Left lung (tissue), 10 donors: ENCODE results near the gene ERC2. TPM values are rescaled to one million over a fixed set of nuclear protein-coding genes. Genes with fewer than 3 reads are reported as not detected.

Source experiments
- ATAC-seq: fragments of 200-7000 bp; cut with Tn5 transposase; one replicate; pipeline ENCODE4 v1.9.1; 2020; ENCODE audit warnings: moderate library complexity
- DNase-seq, 4 donors: peaks; one replicate each; pipeline ENCODE4 v3.0.0-alpha.2; 2013 to 2020
- H3K27ac ChIP-seq, 2 donors: fragments of 200-600 bp; sonication (generic) in 1 of 2; one replicate each; pipeline versions ENCODE4 v1.5.0 to v1.8.0; 2020 to 2021
- H3K27me3 ChIP-seq, 2 donors: fragments of 200-600 bp; sonication (generic) in 1 of 2; one replicate each; pipeline versions ENCODE4 v1.5.0 to v1.8.0; 2020 to 2021
- H3K36me3 ChIP-seq, 2 donors: fragments of 200-600 bp; sonication (generic) in 1 of 2; one replicate each; pipeline versions ENCODE4 v1.5.0 to v1.8.0; 2020 to 2021
- H3K4me1 ChIP-seq, 2 donors: fragments of 200-600 bp; one replicate each; pipeline ENCODE4 v1.8.0; 2021
- H3K4me3 ChIP-seq, 2 donors: fragments of 200-600 bp; sonication (generic) in 1 of 2; one replicate each; pipeline versions ENCODE4 v1.5.0 to v1.8.0; 2020 to 2021; ENCODE audit warnings: mild to moderate bottlenecking in 1 of 2
- H3K9me3 ChIP-seq, 2 donors: fragments of 200-600 bp; sonication (generic) in 1 of 2; one replicate each; pipeline versions ENCODE4 v1.5.0 to v1.8.0; 2020 to 2021
- CTCF ChIP-seq, 2 donors: fragments of 200-600 bp; sonication (generic) in 1 of 2; IDR thresholded peaks; one replicate each; pipeline versions ENCODE4 v1.5.0 to v1.8.0; 2021; ENCODE audit warnings: antibody characterized with exemption in 2 of 2
- intact Hi-C, 2 donors: fragments of 100-400 bp; cut with DNase I; formaldehyde crosslinking; loops; one replicate each; pipeline versions ENCODE4 v1.11.2 to v1.14.2; 2022
- polyA plus RNA-seq, 6 donors: library from polyadenylated mRNA; unstranded; fragments of 120-200 nt; gene quantifications; one replicate each; pipeline ENCODE4 v1.2.1, GENCODE V29; 2013; ENCODE audit not compliant: insufficient read length in 6 of 6
- total RNA-seq, 2 donors: library from RNA; stranded (reverse); fragmentation: NEBNext Ultra II Directional; extraction: Animal tissue kit (Norgen Biotek cat#: 25700); gene quantifications; one replicate each; pipeline ENCODE4 v1.2.1, GENCODE V29; 2021
- donor health status: DM: no; HTN: yes; CAD: no.
- donor health status: DM: no; HTN: no; CAD: no.

The ERC2 gene
- total and polyA plus RNA-seq, 8 donors: 1.6 to 3.3 (median 2.1) TPM

GRCh38 chr3:56124546-56124945, 343.7 kb downstream of the ERC2 start:
- no peak for DNase-seq
- Histone ChIP-seq H3K27ac (no peak overlapping the region), H3K4me3 (no peak overlapping the region), H3K27me3 (no peaks in the 10 kb centered on the region), H3K9me3 (no peaks in the 10 kb centered on the region), H3K36me3 (no peaks in the 10 kb centered on the region), H3K4me1 (no peaks in the 10 kb centered on the region)
- ATAC-seq: no peak
- no peak for TF ChIP-seq CTCF (IDR thresholded peaks at IDR 0.05)
- intact Hi-C loops: no loop called here

GRCh38 chr3:56123487-56123886, 344.8 kb downstream of the ERC2 start:
- DNase-seq: no peak

GRCh38 chr3:56122911-56123310, 345.4 kb downstream of the ERC2 start:
- no peaks in the 10 kb centered on the region for H3K4me1 ChIP-seq
- H3K27ac ChIP-seq: no peak overlapping the region
- no peaks in the 10 kb centered on the region for H3K27me3 ChIP-seq
- no peaks in the 10 kb centered on the region for H3K9me3 ChIP-seq
- TF ChIP-seq CTCF (IDR thresholded peaks at IDR 0.05): no peak
- H3K4me3 ChIP-seq: no peak overlapping the region
- intact Hi-C loops: no loop called here
- H3K36me3 ChIP-seq: no peaks in the 10 kb centered on the region
- no peak for DNase-seq
- no peak for ATAC-seq

More at GRCh38 chr3:56123487-56123886, 344.8 kb downstream of the ERC2 start:
- Histone ChIP-seq H3K4me1 (no peaks in the 10 kb centered on the region), H3K27ac (no peak overlapping the region), H3K9me3 (no peaks in the 10 kb centered on the region), H3K36me3 (no peaks in the 10 kb centered on the region), H3K4me3 (no peak overlapping the region), H3K27me3 (no peaks in the 10 kb centered on the region)
- no peak for TF ChIP-seq CTCF (IDR thresholded peaks at IDR 0.05)
- ATAC-seq: no peak
- intact Hi-C loops: no loop called here

- intact Hi-C loops: no loop called here
- no peak for TF ChIP-seq CTCF (IDR thresholded peaks at IDR 0.05)
- ATAC-seq: no peak
Observed at GRCh38 chr3:56121716-56122115, 346.6 kb downstream of the ERC2 start.

GRCh38 chr3:56119575-56120349, 348.5 kb downstream of the ERC2 start:
- H3K9me3 ChIP-seq: peaks cover 0 to 16% of the 10 kb centered on the region in 2 donors
- H3K27me3 ChIP-seq: no peaks in the 10 kb centered on the region
- no peak overlapping the region for H3K4me3 ChIP-seq
- no peaks in the 10 kb centered on the region for H3K4me1 ChIP-seq
- TF ChIP-seq CTCF (IDR thresholded peaks at IDR 0.05): no peak
- no peaks in the 10 kb centered on the region for H3K36me3 ChIP-seq
- no peak overlapping the region for H3K27ac ChIP-seq
- intact Hi-C loops: no loop called here
- DNase-seq (peak in 2 of 4 donors; percentile 19 to 37), ATAC-seq (peak; percentile 24)

More at GRCh38 chr3:56121716-56122115, 346.6 kb downstream of the ERC2 start:
- Histone ChIP-seq H3K9me3 (peaks cover 0 to under 1% of the 10 kb centered on the region in 2 donors), H3K27ac (no peak overlapping the region), H3K4me3 (no peak overlapping the region), H3K36me3 (no peaks in the 10 kb centered on the region), H3K27me3 (no peaks in the 10 kb centered on the region), H3K4me1 (no peaks in the 10 kb centered on the region)
- DNase-seq: no peak
